HPDE6-E6E7 (cell line): Measurements from ENCODE around the gene ATR.
"Not testable (repeated sequence)": the region's sequence is repeated elsewhere in the genome, so short reads cannot be mapped to it uniquely, and the experiment has no call there.

Source experiments
- DNase-seq: peaks from one replicate; pipeline ENCODE4 v3.0.0; 2011; ENCODE audit warnings: missing footprints; ENCODE audit errors: extremely low spot score

Gene ATR

GRCh38 chr3:142450189-142450588, 128.3 kb downstream of the ATR start:
- no peak for DNase-seq

GRCh38 chr3:142447852-142448823, 130.4 kb downstream of the ATR start, which contains the start of gene XRN1:
XRN1 (minus strand) TSS chr3:142448037; CDS start chr3:142447944, 93 bp downstream.
- peak; percentile 96 for DNase-seq

- DNase-seq, result peak; percentile 14
Measured at GRCh38 chr3:142447301-142447851, 131.2 kb downstream of the ATR start.

- DNase-seq, result peak; percentile 16
Measured at GRCh38 chr3:142445816-142446254, 132.7 kb downstream of the ATR start.

GRCh38 chr3:142444343-142444742, 134.2 kb downstream of the ATR start:
- no peak for DNase-seq

- DNase-seq, result not testable (repeated sequence)
Measured at GRCh38 chr3:142443060-142443459, 135.5 kb downstream of the ATR start.

GRCh38 chr3:142439499-142440220, 138.9 kb downstream of the ATR start:
- not testable (repeated sequence) for DNase-seq

GRCh38 chr3:142438096-142438495, 140.4 kb downstream of the ATR start:
- not testable (repeated sequence) for DNase-seq

GRCh38 chr3:142436951-142437585, 141.5 kb downstream of the ATR start:
- no peak for DNase-seq

- DNase-seq, result no peak
Measured at GRCh38 chr3:142434503-142434902, 144.0 kb downstream of the ATR start.

GRCh38 chr3:142433110-142433509, 145.4 kb downstream of the ATR start:
- DNase-seq, result no peak

GRCh38 chr3:142429582-142429981, 149.0 kb downstream of the ATR start:
- DNase-seq, result no peak

GRCh38 chr3:142424754-142425153, 153.8 kb downstream of the ATR start:
- no peak for DNase-seq

- no peak for DNase-seq
Measured at GRCh38 chr3:142418926-142419592, 159.5 kb downstream of the ATR start.

GRCh38 chr3:142417302-142417701, 161.2 kb downstream of the ATR start:
- no peak for DNase-seq

GRCh38 chr3:142400537-142400936, 178.0 kb downstream of the ATR start:
- not testable (repeated sequence) for DNase-seq
